Kidney (tissue), 14 donors: Measurements from ENCODE around the gene EEFSEC. TPM values are rescaled to one million over a fixed set of nuclear protein-coding genes. Genes with fewer than 3 reads are reported as not detected.

Experiments used
- DNase-seq, 5 donors: peaks; one replicate each; pipeline ENCODE4 v3.0.0-alpha.2; 2013 to 2020
- FAIRE-seq: peaks from 2 replicates; lab custom pipeline; 2012; peaks lifted over from hg19 to GRCh38; lab: Jason Lieb, UNC
- H3K27ac ChIP-seq, 2 donors: one replicate each; pipeline ENCODE4 v1.7.0; 2013; ENCODE audit warnings: low read depth in 2 of 2, low read length in 2 of 2, inconsistent platforms in 1 of 2
- H3K27me3 ChIP-seq: one replicate; pipeline ENCODE4 v1.7.1; 2013; ENCODE audit warnings: low read length, inconsistent platforms; ENCODE audit not compliant: control insufficient read depth, insufficient read depth
- H3K36me3 ChIP-seq, 3 donors: one replicate each; pipeline versions ENCODE4 v1.7.0 to v1.7.1; 2013; ENCODE audit warnings: low read length in 3 of 3, control low read depth in 1 of 3, inconsistent platforms in 1 of 3; ENCODE audit not compliant: insufficient read depth in 3 of 3, control insufficient read depth in 2 of 3
- H3K4me1 ChIP-seq, 3 donors: one replicate each; pipeline versions ENCODE4 v1.7.0 to v1.7.1; 2013; ENCODE audit warnings: low read length in 3 of 3, inconsistent platforms in 1 of 3, low read depth in 1 of 3; ENCODE audit not compliant: control insufficient read depth in 2 of 3, insufficient read depth in 2 of 3
- H3K4me3 ChIP-seq, 3 donors: one replicate each; pipeline versions ENCODE4 v1.7.0 to v1.8.1; 2013; ENCODE audit warnings: low read length in 3 of 3, control low read depth in 1 of 3, inconsistent platforms in 1 of 3
- H3K9ac ChIP-seq, 3 donors: one replicate each; pipeline versions ENCODE4 v1.7.0 to v1.7.1; 2013; ENCODE audit warnings: low read length in 3 of 3, control low read depth in 1 of 3, inconsistent platforms in 1 of 3
- H3K9me3 ChIP-seq, 3 donors: one replicate each; pipeline versions ENCODE4 v1.7.0 to v1.7.1; 2013; ENCODE audit warnings: low read length in 3 of 3, control low read depth in 1 of 3, inconsistent platforms in 1 of 3; ENCODE audit not compliant: control insufficient read depth in 2 of 3, insufficient read depth in 1 of 3
- intact Hi-C: fragments of 100-400 bp; cut with DNase I; formaldehyde crosslinking; loops from one replicate; pipeline ENCODE4 v1.11.1; 2022
- polyA plus RNA-seq: library from polyadenylated mRNA; stranded (reverse); fragments of 350-450 nt; fragmentation: Illumina TruSeq; extraction: RNeasy Lipid Tissue Mini Kit (QIAGEN cat#74804); gene quantifications from one replicate; pipeline ENCODE4 v1.2.3, GENCODE V29; 2014; ENCODE audit warnings: low read depth, low replicate concordance; ENCODE audit not compliant: insufficient read depth
- total RNA-seq: library from RNA; stranded (reverse); fragmentation: NEBNext Ultra II Directional; extraction: Animal tissue kit (Norgen Biotek cat#: 25700); gene quantifications from one replicate; pipeline ENCODE4 v1.2.1, GENCODE V29; 2021
- TF ChIP-seq, protein P1 (sequence below): IDR thresholded peaks from 3 replicates; pipeline ENCODE4 v1.5.1; 2012; ENCODE audit warnings: mild to moderate bottlenecking, moderate library complexity, borderline replicate concordance; ENCODE audit not compliant: insufficient read depth; ENCODE audit errors: extremely low read depth
- donor health status: control.
- donor health status: control.
- donor health status: control.
- donor health status: control.
- donor health status: control.
- donor health status: DM: yes; HTN: yes; CAD: no.
- donor health status: Normal renal cell carcinoma (clear cell type).

EEFSEC gene
- total and polyA plus RNA-seq, 2 donors from 2014 or later, result 15.2 to 23.2 TPM

DNA sequence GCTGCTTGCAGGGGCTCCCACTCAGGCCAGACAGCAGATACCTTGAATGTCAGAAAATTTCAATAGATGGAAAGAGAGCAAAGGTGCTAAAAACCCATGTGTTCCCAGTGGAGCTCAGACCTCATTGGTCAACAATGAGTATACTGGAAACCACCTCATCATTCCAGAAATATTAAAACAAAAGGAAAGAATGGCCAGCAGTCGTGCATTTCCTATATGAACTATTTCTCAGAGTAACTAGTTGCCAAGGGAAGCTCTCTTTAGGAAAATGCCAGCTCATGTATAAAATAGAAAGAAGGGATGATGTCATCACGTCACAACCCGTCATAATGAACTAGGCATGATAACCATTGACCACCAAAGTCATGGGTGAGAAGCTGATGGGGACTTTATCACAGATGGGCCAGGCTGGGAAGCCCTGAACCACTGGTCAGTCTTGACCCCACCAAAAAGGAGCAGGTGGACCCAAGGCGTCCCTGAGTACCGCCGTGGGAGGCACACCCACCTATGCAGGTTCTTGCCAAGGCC lies 295.9 kb downstream of the EEFSEC start:
- Histone ChIP-seq H3K4me3 (no peak overlapping the region), H3K36me3 (no peaks in the 10 kb centered on the region), H3K27me3 (no peaks in the 10 kb centered on the region), H3K9ac (no peak overlapping the region), H3K4me1 (no peaks in the 10 kb centered on the region), H3K27ac (no peak overlapping the region), H3K9me3 (no peaks in the 10 kb centered on the region)
- TF ChIP-seq, protein P1, sequence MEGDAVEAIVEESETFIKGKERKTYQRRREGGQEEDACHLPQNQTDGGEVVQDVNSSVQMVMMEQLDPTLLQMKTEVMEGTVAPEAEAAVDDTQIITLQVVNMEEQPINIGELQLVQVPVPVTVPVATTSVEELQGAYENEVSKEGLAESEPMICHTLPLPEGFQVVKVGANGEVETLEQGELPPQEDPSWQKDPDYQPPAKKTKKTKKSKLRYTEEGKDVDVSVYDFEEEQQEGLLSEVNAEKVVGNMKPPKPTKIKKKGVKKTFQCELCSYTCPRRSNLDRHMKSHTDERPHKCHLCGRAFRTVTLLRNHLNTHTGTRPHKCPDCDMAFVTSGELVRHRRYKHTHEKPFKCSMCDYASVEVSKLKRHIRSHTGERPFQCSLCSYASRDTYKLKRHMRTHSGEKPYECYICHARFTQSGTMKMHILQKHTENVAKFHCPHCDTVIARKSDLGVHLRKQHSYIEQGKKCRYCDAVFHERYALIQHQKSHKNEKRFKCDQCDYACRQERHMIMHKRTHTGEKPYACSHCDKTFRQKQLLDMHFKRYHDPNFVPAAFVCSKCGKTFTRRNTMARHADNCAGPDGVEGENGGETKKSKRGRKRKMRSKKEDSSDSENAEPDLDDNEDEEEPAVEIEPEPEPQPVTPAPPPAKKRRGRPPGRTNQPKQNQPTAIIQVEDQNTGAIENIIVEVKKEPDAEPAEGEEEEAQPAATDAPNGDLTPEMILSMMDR, result no peak
- DNase-seq (no peak), FAIRE-seq (no peak)
- intact Hi-C loops, result no loop called here

DNA sequence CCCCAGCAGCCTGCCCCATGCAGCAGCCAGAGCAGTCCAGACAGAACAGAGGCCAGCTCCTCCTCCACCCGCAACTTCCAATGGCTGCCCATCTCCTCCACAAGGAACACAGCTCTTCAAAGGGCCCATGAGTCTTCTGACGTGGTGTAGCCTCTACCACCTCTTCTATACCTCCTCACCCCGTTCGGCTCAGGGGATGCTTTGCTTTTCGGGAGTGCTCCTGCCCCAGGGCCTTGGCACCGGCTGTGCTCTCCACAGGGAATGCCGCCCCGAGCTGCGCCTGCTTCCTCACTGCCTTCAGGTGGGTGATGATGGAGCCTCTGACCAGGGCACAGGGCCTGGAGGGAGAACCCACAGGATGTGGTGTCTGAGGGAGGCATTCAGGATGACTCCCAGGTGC lies 298.8 kb downstream of the EEFSEC start:
- H3K4me1 ChIP-seq, result peaks cover 0 to 2% (median 0%) of the 10 kb centered on the region in 3 donors
- no peaks in the 10 kb centered on the region for H3K36me3 ChIP-seq
- H3K9ac ChIP-seq, result no peak overlapping the region
- TF ChIP-seq, protein P1, result no peak
- H3K27me3 ChIP-seq, result no peaks in the 10 kb centered on the region
- DNase-seq (no peak), FAIRE-seq (no peak)
- H3K9me3 ChIP-seq, result no peaks in the 10 kb centered on the region
- no peak overlapping the region for H3K4me3 ChIP-seq
- H3K27ac ChIP-seq, result no peak overlapping the region
- intact Hi-C loops, result no loop called here

DNA sequence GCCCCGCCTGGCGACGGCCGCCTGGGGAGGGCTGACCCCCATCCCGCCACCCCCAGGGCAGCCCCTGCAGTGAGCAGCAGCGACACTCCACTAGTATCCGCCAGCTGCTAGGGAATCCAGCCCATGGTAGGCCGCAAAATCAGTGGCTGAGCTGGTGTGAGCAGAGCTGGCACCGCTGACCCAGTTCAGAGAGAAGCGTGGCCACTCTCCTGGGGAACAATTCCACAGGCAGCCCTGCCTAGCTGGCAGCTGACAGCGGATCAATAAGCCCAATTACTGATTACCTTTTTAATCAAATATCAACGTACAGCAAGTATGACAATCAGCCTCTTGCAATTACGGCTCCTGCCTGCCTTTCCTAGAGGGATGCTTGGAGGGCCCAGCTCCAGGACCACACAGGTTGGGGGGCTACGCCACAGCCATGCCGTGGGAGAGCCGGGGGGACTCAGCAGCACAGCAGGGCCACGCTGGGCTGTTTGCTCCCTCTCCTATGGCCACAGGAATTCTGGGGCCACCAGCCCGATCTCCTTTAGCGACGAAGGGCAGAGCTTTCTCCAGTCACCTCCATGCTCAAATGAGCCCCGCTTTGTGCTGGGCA lies 299.5 kb downstream of the EEFSEC start:
- Histone ChIP-seq H3K9me3 (no peaks in the 10 kb centered on the region), H3K9ac (no peak overlapping the region), H3K36me3 (no peaks in the 10 kb centered on the region), H3K4me1 (peaks cover 0 to 2% (median 0%) of the 10 kb centered on the region in 3 donors), H3K4me3 (no peak overlapping the region), H3K27me3 (no peaks in the 10 kb centered on the region), H3K27ac (no peak overlapping the region)
- no peak for DNase-seq
- intact Hi-C loops, result no loop called here
- no peak for FAIRE-seq
- TF ChIP-seq, protein P1, result no peak
